ENCODE measurements around the gene FKBP9. TPM values are rescaled to one million over a fixed set of nuclear protein-coding genes. Genes with fewer than 3 reads are reported as not detected.
"Not testable (repeated sequence)": the region's sequence is repeated elsewhere in the genome, so short reads cannot be mapped to it uniquely, and the experiment has no call there.

Gene FKBP9, protein sequence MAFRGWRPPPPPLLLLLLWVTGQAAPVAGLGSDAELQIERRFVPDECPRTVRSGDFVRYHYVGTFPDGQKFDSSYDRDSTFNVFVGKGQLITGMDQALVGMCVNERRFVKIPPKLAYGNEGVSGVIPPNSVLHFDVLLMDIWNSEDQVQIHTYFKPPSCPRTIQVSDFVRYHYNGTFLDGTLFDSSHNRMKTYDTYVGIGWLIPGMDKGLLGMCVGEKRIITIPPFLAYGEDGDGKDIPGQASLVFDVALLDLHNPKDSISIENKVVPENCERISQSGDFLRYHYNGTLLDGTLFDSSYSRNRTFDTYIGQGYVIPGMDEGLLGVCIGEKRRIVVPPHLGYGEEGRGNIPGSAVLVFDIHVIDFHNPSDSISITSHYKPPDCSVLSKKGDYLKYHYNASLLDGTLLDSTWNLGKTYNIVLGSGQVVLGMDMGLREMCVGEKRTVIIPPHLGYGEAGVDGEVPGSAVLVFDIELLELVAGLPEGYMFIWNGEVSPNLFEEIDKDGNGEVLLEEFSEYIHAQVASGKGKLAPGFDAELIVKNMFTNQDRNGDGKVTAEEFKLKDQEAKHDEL
- under 1 TPM; 0.78 to 0.94 TPM for total RNA-seq

DNA sequence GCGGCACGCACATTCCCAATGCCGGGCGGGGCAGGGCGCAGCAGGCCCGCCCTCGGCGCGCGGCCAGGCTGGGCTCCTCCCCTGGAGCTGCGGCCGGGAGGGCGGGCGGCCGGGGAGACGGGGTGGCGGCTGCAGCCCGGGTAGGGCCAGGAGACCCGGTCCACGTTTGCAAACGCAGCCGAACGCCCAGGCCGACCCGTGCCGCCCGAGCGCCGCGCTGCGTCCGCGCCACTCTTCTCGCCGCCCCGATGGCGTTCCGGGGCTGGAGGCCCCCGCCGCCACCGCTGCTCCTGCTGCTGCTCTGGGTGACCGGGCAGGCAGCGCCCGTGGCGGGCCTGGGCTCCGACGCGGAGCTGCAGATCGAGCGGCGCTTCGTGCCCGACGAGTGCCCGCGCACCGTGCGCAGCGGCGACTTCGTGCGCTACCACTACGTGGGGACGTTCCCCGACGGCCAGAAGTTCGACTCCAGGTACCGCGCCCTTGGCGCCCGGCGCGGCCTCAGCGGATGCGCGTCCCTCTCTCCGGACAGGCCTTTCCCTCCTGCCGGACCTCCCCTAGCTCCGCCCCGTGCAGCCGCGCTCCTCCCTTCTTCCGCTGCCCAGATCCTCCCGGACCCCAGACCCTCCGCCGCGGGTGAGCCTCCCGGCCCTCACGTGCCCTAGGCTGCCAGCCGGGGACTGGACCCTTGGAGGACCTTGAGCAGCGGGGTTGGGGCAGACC lies at the start of gene FKBP9:
Gene FKBP9 (plus strand): TSS at position 115 of the 720 bp plus-strand sequence. CDS start 134 bp downstream, at position 249.
- Mint-ChIP-seq H3K27me3 (peaks cover 18% of the 10 kb centered on the region), H3K4me1 (ENCODE audit: low read depth) (peaks cover 3% of the 10 kb centered on the region), H3K36me3 (no peaks in the 10 kb centered on the region), H3K4me3 (peak within 1 kb of the TSS; percentile 66), H3K9me3 (no peaks in the 10 kb centered on the region), H3K27ac (no peak within 1 kb of the TSS)
- ChIA-PET POLR2A (no interaction called here), CTCF (interaction anchor here (0.9 to 1.9 kb wide), 2 partner anchors 15 to 150 kb away, joined by 3 to 9 read pairs; no protein-coding TSS in a partner anchor)
- DNase-seq: peak; percentile 15
- intact Hi-C loops (cut with micrococcal nuclease): no loop called here

DNA sequence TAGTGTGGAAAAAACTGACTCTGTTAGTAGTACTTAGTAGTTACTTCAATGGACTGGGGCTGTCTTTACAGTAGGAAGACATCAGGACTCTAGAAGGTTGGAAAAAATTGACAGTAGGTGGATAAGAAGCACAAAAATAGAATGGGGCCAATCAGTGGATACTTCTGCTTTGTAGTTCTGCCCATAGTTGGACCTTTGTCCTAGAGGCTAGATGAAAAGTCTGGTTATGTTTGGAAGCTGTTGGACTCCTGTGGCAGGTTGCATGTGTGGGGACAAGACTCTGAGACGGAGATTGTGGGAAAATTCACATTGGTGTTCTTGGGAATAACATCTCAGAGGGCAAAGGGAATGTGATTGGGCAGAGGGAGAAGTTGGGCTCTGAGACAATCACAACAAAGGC lies 47.0 kb upstream of the FKBP9 start:
- Mint-ChIP-seq H3K27me3 (no peaks in the 10 kb centered on the region), H3K9me3 (no peaks in the 10 kb centered on the region), H3K4me3 (no peak overlapping the region), H3K36me3 (no peaks in the 10 kb centered on the region), H3K4me1 (ENCODE audit: low read depth) (peaks cover 10% of the 10 kb centered on the region), H3K27ac (no peak overlapping the region)
- DNase-seq: no peak
- intact Hi-C loops (cut with micrococcal nuclease): no loop called here
- ChIA-PET CTCF (no interaction called here), POLR2A (no interaction called here)

DNA sequence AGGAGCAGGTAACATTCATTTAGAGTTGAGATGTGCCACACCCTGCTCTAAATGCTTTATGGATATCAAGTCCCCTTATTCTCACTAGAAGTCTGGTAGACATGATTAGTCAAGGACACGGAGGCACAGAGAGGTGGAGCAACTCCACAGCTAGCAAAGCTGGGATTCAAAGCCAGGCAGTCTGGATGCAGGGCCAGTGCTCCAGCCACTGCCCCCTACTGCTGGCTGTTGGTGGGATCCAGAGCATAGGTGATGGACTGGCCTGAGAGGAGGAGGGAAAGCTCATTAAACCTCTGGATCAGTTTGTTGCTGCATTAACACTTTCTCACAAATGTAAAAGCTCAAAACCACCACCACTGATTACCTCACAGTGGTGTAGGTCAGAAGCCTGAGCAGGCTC lies 43.1 kb upstream of the FKBP9 start:
- H3K4me3 Mint-ChIP-seq: no peak overlapping the region
- no peak overlapping the region for H3K27ac Mint-ChIP-seq
- CTCF ChIA-PET: interaction anchor here (1.5 kb wide), 1 partner anchor 67 kb away, joined by 4 read pairs; no protein-coding TSS in a partner anchor
- intact Hi-C loops (cut with micrococcal nuclease): no loop called here
- H3K9me3 Mint-ChIP-seq: no peaks in the 10 kb centered on the region
- POLR2A ChIA-PET: no interaction called here
- DNase-seq: no peak
- H3K27me3 Mint-ChIP-seq: no peaks in the 10 kb centered on the region
- H3K36me3 Mint-ChIP-seq: peaks cover 3% of the 10 kb centered on the region
- peaks cover 9% of the 10 kb centered on the region for H3K4me1 Mint-ChIP-seq (ENCODE audit: low read depth)

DNA sequence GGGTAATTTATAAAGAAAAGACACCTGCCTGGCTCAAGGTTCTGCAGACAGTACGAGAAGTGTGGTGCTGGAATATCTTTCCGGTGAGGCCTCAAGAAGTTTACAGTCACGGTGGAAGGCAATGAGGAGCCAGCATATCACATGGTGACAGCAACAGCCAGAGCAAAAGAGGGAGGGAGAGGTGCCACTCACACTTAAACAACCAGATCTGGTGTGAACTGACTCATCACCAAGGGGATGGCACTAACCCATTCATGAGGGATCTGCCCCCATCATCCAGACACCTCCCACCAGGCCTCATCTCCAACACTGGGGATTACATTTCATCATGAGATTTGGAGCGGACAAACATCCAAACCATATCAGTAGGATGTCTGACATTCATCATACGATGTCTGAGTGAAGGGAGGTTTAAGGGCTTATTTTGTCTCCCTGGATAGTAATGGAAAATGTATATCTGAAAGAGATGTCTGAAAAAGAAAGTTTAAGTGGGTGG lies 42.2 kb upstream of the FKBP9 start:
- Mint-ChIP-seq H3K4me1 (ENCODE audit: low read depth) (peaks cover 9% of the 10 kb centered on the region), H3K27ac (no peak overlapping the region), H3K27me3 (no peaks in the 10 kb centered on the region), H3K9me3 (no peaks in the 10 kb centered on the region), H3K4me3 (no peak overlapping the region), H3K36me3 (peaks cover 3% of the 10 kb centered on the region)
- ChIA-PET CTCF (interaction anchor here (0.9 kb wide), 1 partner anchor 68 kb away, joined by 3 read pairs; no protein-coding TSS in a partner anchor), POLR2A (no interaction called here)
- DNase-seq: peak; percentile 29
- intact Hi-C loops (cut with micrococcal nuclease): no loop called here

DNA sequence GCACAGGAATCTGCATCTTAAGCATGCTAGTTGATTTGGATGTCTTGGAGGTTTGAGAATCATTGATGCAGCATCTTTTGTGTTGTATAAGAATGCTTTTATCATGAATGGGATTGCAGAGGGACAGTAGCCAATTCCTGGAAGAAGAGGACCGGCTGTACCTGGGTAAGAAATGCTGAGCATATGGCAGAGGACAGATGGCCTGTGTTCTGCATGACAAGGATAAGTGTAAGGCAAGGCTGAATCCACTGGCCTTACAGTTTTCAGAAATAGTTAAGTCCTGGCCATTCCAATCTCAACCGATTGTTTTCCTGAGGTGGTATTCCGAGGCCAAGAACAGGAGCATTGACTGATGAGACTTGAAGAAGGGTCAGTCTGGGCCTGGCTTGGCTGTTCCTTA lies 41.2 kb upstream of the FKBP9 start:
- DNase-seq: no peak
- ChIA-PET POLR2A (no interaction called here), CTCF (interaction anchor here (0.9 kb wide), 1 partner anchor 69 kb away, joined by 3 read pairs; no protein-coding TSS in a partner anchor)
- Mint-ChIP-seq H3K9me3 (no peaks in the 10 kb centered on the region), H3K36me3 (peaks cover 3% of the 10 kb centered on the region), H3K27ac (no peak overlapping the region), H3K27me3 (no peaks in the 10 kb centered on the region), H3K4me3 (no peak overlapping the region), H3K4me1 (ENCODE audit: low read depth) (peaks cover 9% of the 10 kb centered on the region)
- intact Hi-C loops (cut with micrococcal nuclease): no loop called here

DNA sequence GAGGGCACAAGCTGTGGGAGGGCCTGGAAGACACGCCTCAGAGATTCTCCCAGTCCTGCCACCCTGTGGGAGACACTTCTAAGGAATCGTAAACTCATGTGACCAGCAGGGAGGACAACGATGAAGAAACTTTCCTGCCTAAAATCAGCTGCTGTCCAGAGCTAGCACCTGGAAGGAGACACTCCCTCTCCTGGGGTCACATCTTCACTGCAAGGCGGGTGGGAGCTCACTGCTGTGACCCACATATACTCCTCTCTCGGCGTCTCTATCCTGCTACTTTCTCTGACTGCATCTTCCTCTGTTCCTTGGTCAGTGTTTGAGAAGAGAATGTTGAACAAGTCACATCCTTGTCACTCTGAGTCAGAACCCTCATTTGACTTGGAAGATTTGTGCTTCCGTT lies 40.2 kb upstream of the FKBP9 start:
- H3K4me3 Mint-ChIP-seq; POLR2A ChIA-PET; intact Hi-C loops (cut with micrococcal nuclease); H3K27me3 Mint-ChIP-seq; H3K27ac Mint-ChIP-seq; H3K36me3 Mint-ChIP-seq; DNase-seq; H3K4me1 Mint-ChIP-seq (ENCODE audit: low read depth); CTCF ChIA-PET; H3K9me3 Mint-ChIP-seq: not testable (repeated sequence)

DNA sequence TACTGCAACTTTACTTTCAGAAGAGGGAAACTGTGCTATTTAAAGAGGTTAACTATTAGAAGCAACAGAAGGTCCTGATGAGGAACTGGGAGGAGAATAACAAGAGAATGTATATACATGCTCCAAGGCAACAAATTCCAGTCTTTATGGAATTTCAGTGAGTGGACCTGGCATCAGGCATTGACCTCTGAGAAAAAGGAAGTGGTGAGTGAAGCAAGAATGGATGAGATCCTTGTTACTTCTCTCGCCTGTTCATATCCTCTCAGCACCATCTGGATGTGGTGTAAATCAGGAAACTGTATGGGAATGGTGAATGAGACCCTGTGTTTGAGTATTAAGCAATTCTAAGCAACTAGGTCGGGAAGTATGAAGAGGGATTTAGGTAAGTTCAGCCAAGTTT lies 35.3 kb upstream of the FKBP9 start:
- Mint-ChIP-seq H3K36me3 (peaks cover 7% of the 10 kb centered on the region), H3K4me3 (no peak overlapping the region), H3K27me3 (no peaks in the 10 kb centered on the region), H3K27ac (no peak overlapping the region), H3K4me1 (ENCODE audit: low read depth) (no peaks in the 10 kb centered on the region), H3K9me3 (no peaks in the 10 kb centered on the region)
- intact Hi-C loops (cut with micrococcal nuclease): no loop called here
- POLR2A ChIA-PET: no interaction called here
- CTCF ChIA-PET: no interaction called here
- no peak for DNase-seq

DNA sequence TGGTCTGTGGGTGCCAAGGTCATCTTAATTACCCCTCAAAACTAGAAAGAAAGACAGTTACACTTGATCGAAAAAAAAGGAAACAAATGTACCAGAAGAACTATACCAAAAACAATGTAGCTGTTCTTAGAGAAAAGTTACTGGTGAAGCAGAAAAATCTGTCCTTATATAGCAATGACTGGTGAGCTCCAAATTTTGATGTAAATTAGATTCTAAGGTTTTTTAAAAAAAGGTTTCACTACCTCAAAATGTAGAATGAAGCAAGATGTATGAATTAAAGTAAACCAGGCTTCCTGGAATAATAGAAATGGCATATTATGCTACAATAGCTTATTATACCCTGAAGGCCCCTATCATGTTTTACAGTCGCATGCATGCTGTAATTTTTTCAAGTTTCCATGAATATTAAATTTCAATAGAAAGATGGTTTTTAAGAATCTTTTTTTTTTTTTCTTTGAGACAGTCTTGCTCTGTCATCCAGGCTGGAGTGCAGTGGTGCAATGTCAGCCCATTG lies 28.4 kb upstream of the FKBP9 start:
- Mint-ChIP-seq H3K27me3 (no peaks in the 10 kb centered on the region), H3K36me3 (peaks cover 3% of the 10 kb centered on the region), H3K27ac (no peak overlapping the region), H3K4me3 (no peak overlapping the region), H3K9me3 (no peaks in the 10 kb centered on the region), H3K4me1 (ENCODE audit: low read depth) (no peaks in the 10 kb centered on the region)
- CTCF ChIA-PET: interaction anchor here (0.6 to 1.8 kb wide), 4 partner anchors 15 to 177 kb away, joined by 3 to 5 read pairs (median 4); no protein-coding TSS in a partner anchor
- intact Hi-C loops (cut with micrococcal nuclease): no loop called here
- DNase-seq: no peak
- POLR2A ChIA-PET: no interaction called here

DNA sequence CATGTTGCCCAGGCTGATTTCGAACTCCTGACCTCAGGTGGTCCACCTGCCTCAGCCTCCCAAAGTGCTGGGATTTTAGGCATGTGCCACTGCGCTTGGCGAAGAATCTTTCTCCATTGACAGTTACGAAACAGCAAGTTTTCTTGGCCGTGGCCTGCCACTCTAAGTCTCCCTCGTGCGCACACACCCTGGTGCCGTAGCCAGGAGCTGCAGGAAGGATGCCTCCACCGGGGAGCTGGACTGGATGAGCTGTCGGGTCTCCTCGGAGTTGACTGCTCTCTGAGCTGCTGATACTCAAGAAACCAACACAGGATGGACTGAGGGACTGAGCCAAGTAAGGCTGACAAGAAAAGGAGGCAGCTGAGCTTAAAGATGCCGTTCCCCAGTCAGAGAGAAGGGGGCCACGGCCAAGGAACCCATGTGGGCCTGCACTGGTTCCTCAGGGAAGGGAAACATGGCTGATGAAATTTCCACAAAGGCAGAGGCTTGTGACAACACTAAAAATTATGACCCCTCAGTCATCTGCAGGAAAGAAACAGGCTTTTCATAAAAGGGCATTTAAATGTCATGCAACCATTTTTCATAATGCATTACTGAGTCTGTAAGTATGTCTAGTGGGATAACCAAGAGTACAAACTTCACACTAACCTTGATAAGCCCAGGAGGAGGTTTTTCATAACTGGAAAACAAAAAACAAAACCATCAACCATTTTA lies 27.7 kb upstream of the FKBP9 start:
- H3K36me3 Mint-ChIP-seq: peaks cover 3% of the 10 kb centered on the region
- H3K4me3 Mint-ChIP-seq: no peak overlapping the region
- CTCF ChIA-PET: interaction anchor here (1.0 to 2.4 kb wide), 3 partner anchors 14 to 83 kb away, joined by 3 to 7 read pairs (median 4); no protein-coding TSS in a partner anchor
- intact Hi-C loops (cut with micrococcal nuclease): no loop called here
- no peaks in the 10 kb centered on the region for H3K9me3 Mint-ChIP-seq
- no peak for DNase-seq
- no peaks in the 10 kb centered on the region for H3K4me1 Mint-ChIP-seq (ENCODE audit: low read depth)
- no peaks in the 10 kb centered on the region for H3K27me3 Mint-ChIP-seq
- POLR2A ChIA-PET: no interaction called here
- no peak overlapping the region for H3K27ac Mint-ChIP-seq

DNA sequence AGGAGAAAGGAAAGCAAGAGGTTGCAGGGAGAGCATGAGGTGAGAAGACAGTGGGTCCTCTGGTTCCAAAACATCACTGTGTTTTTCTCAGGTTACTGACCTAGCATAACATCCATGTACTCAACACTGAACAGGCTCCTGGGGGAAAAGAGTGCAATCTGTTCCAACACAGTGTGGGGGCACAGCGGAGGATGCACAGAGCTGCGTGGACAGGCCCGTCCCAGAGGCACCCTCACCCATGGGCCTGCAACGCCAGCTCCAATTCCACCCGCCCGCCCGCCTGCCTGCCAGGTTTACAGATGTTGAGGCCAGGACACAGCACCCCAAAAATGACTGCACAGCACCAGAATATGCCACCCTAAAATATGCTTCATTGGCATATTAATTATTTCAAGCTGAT lies 26.9 kb upstream of the FKBP9 start:
- no peaks in the 10 kb centered on the region for H3K27me3 Mint-ChIP-seq
- CTCF ChIA-PET: interaction anchor here (2.4 kb wide), 1 partner anchor 84 kb away, joined by 7 read pairs; no protein-coding TSS in a partner anchor
- no peaks in the 10 kb centered on the region for H3K4me1 Mint-ChIP-seq (ENCODE audit: low read depth)
- peaks cover 3% of the 10 kb centered on the region for H3K36me3 Mint-ChIP-seq
- no peak overlapping the region for H3K4me3 Mint-ChIP-seq
- no peak overlapping the region for H3K27ac Mint-ChIP-seq
- POLR2A ChIA-PET: no interaction called here
- intact Hi-C loops (cut with micrococcal nuclease): no loop called here
- H3K9me3 Mint-ChIP-seq: no peaks in the 10 kb centered on the region
- DNase-seq: no peak

DNA sequence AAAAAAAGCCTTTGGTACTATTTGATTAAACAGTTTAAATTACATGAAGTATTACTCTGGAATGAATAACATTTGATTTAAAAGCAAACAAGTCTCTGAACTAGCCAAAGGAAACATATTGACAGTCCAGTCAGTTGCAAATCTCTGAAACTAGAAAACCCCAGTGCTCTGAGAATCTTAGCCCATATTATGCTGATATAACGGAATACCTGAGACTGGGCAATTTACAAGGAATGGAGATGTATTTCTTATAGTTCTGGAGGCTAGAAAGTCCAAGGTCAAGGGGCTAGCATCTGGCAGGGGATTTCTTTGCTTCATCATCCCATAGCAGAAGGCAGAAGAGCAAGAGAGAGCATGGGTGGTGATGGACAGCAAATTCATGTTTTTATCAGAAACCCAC lies 21.7 kb upstream of the FKBP9 start:
- H3K36me3 Mint-ChIP-seq: peaks cover 3% of the 10 kb centered on the region
- POLR2A ChIA-PET: no interaction called here
- CTCF ChIA-PET: no interaction called here
- DNase-seq: no peak
- no peaks in the 10 kb centered on the region for H3K27me3 Mint-ChIP-seq
- no peaks in the 10 kb centered on the region for H3K4me1 Mint-ChIP-seq (ENCODE audit: low read depth)
- H3K27ac Mint-ChIP-seq: no peak overlapping the region
- no peak overlapping the region for H3K4me3 Mint-ChIP-seq
- no peaks in the 10 kb centered on the region for H3K9me3 Mint-ChIP-seq
- intact Hi-C loops (cut with micrococcal nuclease): no loop called here

Measured in activated CD4-positive, alpha-beta memory T cell treated with anti-CD3 and anti-CD28 coated beads for 36 hours (primary cell).